ENCODE data around the gene RAB3C.
"Not testable (repeated sequence)": the region's sequence is repeated elsewhere in the genome, so short reads cannot be mapped to it uniquely, and the experiment has no call there.

RAB3C gene

GRCh38 chr5:58582803-58583491, at the start of gene RAB3C:
RAB3C (plus strand) TSS chr5:58583075; CDS start chr5:58583209, 134 bp downstream.
- no peak for DNase-seq (ENCODE audit: low read depth in 2 of 2)

GRCh38 chr5:58541935-58542334, 40.9 kb upstream of the RAB3C start:
- not testable (repeated sequence) for DNase-seq (ENCODE audit: low read depth in 2 of 2)

- DNase-seq (ENCODE audit: low read depth in 2 of 2), result no peak
These were observed 40.2 kb upstream of the RAB3C start for GRCh38 chr5:58542709-58543108.

- DNase-seq (ENCODE audit: low read depth in 2 of 2), result no peak
These were observed 39.2 kb upstream of the RAB3C start for GRCh38 chr5:58543723-58544122.

GRCh38 chr5:58544195-58544594, 38.7 kb upstream of the RAB3C start:
- DNase-seq (ENCODE audit: low read depth in 2 of 2), result no peak

GRCh38 chr5:58544926-58545325, 37.9 kb upstream of the RAB3C start:
- no peak for DNase-seq (ENCODE audit: low read depth in 2 of 2)

- no peak for DNase-seq (ENCODE audit: low read depth in 2 of 2)
These were observed 37.0 kb upstream of the RAB3C start for GRCh38 chr5:58545912-58546311.

- DNase-seq (ENCODE audit: low read depth in 2 of 2), result no peak
These were observed 34.8 kb upstream of the RAB3C start for GRCh38 chr5:58548068-58548467.

- no peak for DNase-seq (ENCODE audit: low read depth in 2 of 2)
These were observed 31.4 kb upstream of the RAB3C start for GRCh38 chr5:58551492-58551891.

- not testable (repeated sequence) for DNase-seq (ENCODE audit: low read depth in 2 of 2)
These were observed 25.1 kb upstream of the RAB3C start for GRCh38 chr5:58557665-58558338.

GRCh38 chr5:58563016-58563700, 19.7 kb upstream of the RAB3C start:
- not testable (repeated sequence) for DNase-seq (ENCODE audit: low read depth in 2 of 2)

GRCh38 chr5:58564043-58564832, 18.6 kb upstream of the RAB3C start:
- not testable (repeated sequence) for DNase-seq (ENCODE audit: low read depth in 2 of 2)

- DNase-seq (ENCODE audit: low read depth in 2 of 2), result no peak
These were observed 17.8 kb upstream of the RAB3C start for GRCh38 chr5:58565033-58565432.

- DNase-seq (ENCODE audit: low read depth in 2 of 2), result no peak
These were observed 11.4 kb upstream of the RAB3C start for GRCh38 chr5:58571501-58571900.

GRCh38 chr5:58572973-58573372, 9.9 kb upstream of the RAB3C start:
- not testable (repeated sequence) for DNase-seq (ENCODE audit: low read depth in 2 of 2)

- no peak for DNase-seq (ENCODE audit: low read depth in 2 of 2)
These were observed 3.1 kb upstream of the RAB3C start for GRCh38 chr5:58579781-58580180.

- DNase-seq (ENCODE audit: low read depth in 2 of 2), result no peak
These were observed 664 bp upstream of the RAB3C start for GRCh38 chr5:58582019-58582802.

- DNase-seq (ENCODE audit: low read depth in 2 of 2), result no peak
These were observed 13.1 kb downstream of the RAB3C start for GRCh38 chr5:58595952-58596351.

GRCh38 chr5:58598440-58598839, 15.6 kb downstream of the RAB3C start:
- DNase-seq (ENCODE audit: low read depth in 2 of 2), result no peak

- no peak for DNase-seq (ENCODE audit: low read depth in 2 of 2)
These were observed 16.3 kb downstream of the RAB3C start for GRCh38 chr5:58599217-58599616.

GRCh38 chr5:58600613-58601012, 17.7 kb downstream of the RAB3C start:
- not testable (repeated sequence) for DNase-seq (ENCODE audit: low read depth in 2 of 2)
